PC-9 (cell line): ENCODE data around the gene UPF3A. TPM values are rescaled to one million over a fixed set of nuclear protein-coding genes. Genes with fewer than 3 reads are reported as not detected.

ENCODE experiments used
- BruUV-seq: library from RNA; stranded (reverse); fragments of 400-500 nt; replicated peaks from 2 replicates; lab custom pipeline; 2021; lab: Mats Ljungman, UMichigan
- CTCF ChIA-PET: fragments of 300-600 bp; sonication (Branson Sonifier 250); formaldehyde crosslinking; loops from one replicate; lab custom pipeline; 2022; ENCODE audit warnings: antibody characterized with exemption; lab: Charles Lee
- POLR2A ChIA-PET: fragments of 300-600 bp; sonication (Branson Sonifier 250); formaldehyde crosslinking; loops from one replicate; lab custom pipeline; 2022; ENCODE audit warnings: antibody characterized with exemption; ENCODE audit not compliant: unreplicated experiment; lab: Charles Lee
- DNase-seq, 2 experiments: peaks; one replicate each; pipeline versions ENCODE4 v3.0.0 to v3.0.0-alpha.2; 2015 to 2022; ENCODE audit warnings: mixed read lengths in 1 of 2
- H2AFZ ChIP-seq: fragments of 200-600 bp; sonication (generic); 2 replicates; pipeline ENCODE4 v1.8.1; 2017; ENCODE audit warnings: antibody characterized with exemption
- H3F3A ChIP-seq: fragments of 200-600 bp; sonication (generic); 2 replicates; pipeline ENCODE4 v1.8.1; 2017; ENCODE audit warnings: antibody characterized with exemption, mild to moderate bottlenecking, low read depth; ENCODE audit not compliant: insufficient read depth
- H3K27ac ChIP-seq: fragments of 200-600 bp; sonication (generic); 2 replicates; pipeline ENCODE4 v1.6.1; 2016; ENCODE audit warnings: mixed run types
- H3K27me3 ChIP-seq: fragments of 200-600 bp; sonication (generic); 2 replicates; pipeline ENCODE4 v1.6.1; 2016; ENCODE audit warnings: low read depth, mixed run types; ENCODE audit not compliant: insufficient read depth
- H3K36me3 ChIP-seq: fragments of 200-600 bp; sonication (generic); 2 replicates; pipeline ENCODE4 v1.6.1; 2016; ENCODE audit warnings: low read depth, mixed run types
- H3K4me1 ChIP-seq: fragments of 200-600 bp; sonication (generic); replicated peaks from 2 replicates; pipeline ENCODE4 v1.6.1; 2016; ENCODE audit warnings: mixed run types; ENCODE audit not compliant: insufficient read depth
- H3K4me2 ChIP-seq: fragments of 200-600 bp; sonication (generic); 2 replicates; pipeline ENCODE4 v1.6.1; 2017; ENCODE audit warnings: mixed run types
- H3K4me3 ChIP-seq: fragments of 200-600 bp; sonication (generic); 2 replicates; pipeline ENCODE4 v1.6.1; 2016; ENCODE audit warnings: mixed run types
- H3K79me2 ChIP-seq: fragments of 200-600 bp; sonication (generic); 2 replicates; pipeline ENCODE4 v1.6.1; 2017; ENCODE audit warnings: low read depth, mixed run types
- H3K9me2 ChIP-seq: fragments of 200-600 bp; sonication (generic); 2 replicates; pipeline ENCODE4 v1.8.1; 2017; ENCODE audit warnings: mild to moderate bottlenecking; ENCODE audit not compliant: insufficient read depth
- H3K9me3 ChIP-seq: fragments of 200-600 bp; sonication (generic); 2 replicates; pipeline ENCODE4 v1.8.1; 2016; ENCODE audit warnings: low read depth; ENCODE audit not compliant: insufficient read depth
- H4K20me1 ChIP-seq: fragments of 200-600 bp; sonication (generic); 2 replicates; pipeline ENCODE4 v1.8.1; 2017; ENCODE audit not compliant: insufficient read depth
- CTCF ChIP-seq: fragments of 200-600 bp; sonication (generic); conservative IDR thresholded peaks from 2 replicates; pipeline ENCODE4 v1.6.1; 2017; ENCODE audit warnings: mixed run types, antibody characterized with exemption, mild to moderate bottlenecking, moderate library complexity
- EZH2 ChIP-seq: fragments of 200-600 bp; sonication (generic); IDR thresholded peaks from 2 replicates; pipeline ENCODE4 v1.8.0; 2017; ENCODE audit warnings: antibody characterized with exemption, low read depth
- intact Hi-C: fragments of 100-400 bp; cut with micrococcal nuclease; formaldehyde crosslinking; loops from one replicate; pipeline ENCODE4 v1.10.0; 2022; ENCODE audit not compliant: unreplicated experiment
- total RNA-seq: library from RNA; stranded (reverse); gene quantifications from 2 replicates; pipeline ENCODE4 v1.2.3, GENCODE V29; 2021

The UPF3A gene
- total RNA-seq, 1 experiment from 2014 or later: 54.1 TPM

- BruUV-seq: no TSS peak
- ChIA-PET CTCF (interaction anchor here (0.6 kb wide), 1 partner anchor 89 kb away, joined by 3 read pairs; no protein-coding TSS in a partner anchor), POLR2A (interaction anchor here (0.6 kb wide), 1 partner anchor 41 kb away, joined by 3 read pairs; no protein-coding TSS in a partner anchor)
- H4K20me1 ChIP-seq: no peaks in the 10 kb centered on the region; the same call in 1 of the 2 replicates
- H3K4me1 ChIP-seq: no peaks in the 10 kb centered on the region
- intact Hi-C loops: no loop called here
- no peaks in the 10 kb centered on the region for H3K9me2 ChIP-seq
- peaks cover 17% of the 10 kb centered on the region; the same call in 1 of the 2 replicates for H3K36me3 ChIP-seq
- H3K4me3 ChIP-seq: no peak overlapping the region
- H3K4me2 ChIP-seq: no peak overlapping the region
- no peaks in the 10 kb centered on the region; the same call in 1 of the 2 replicates for H3F3A ChIP-seq
- 0 out of 2 replicates have a peak, but pooled peaks cover 4% of the 10 kb centered on the region for H3K79me2 ChIP-seq
- H3K9me3 ChIP-seq: no peaks in the 10 kb centered on the region
- no peak overlapping the region for H3K27ac ChIP-seq
- H3K27me3 ChIP-seq: no peaks in the 10 kb centered on the region
- TF ChIP-seq CTCF (no peak), EZH2 (no peak)
- no peak for DNase-seq
- H2AFZ ChIP-seq: no peak overlapping the region
Observed at GRCh38 chr13:114325729-114326128, 44.3 kb downstream of the UPF3A start.

- H3K4me2 ChIP-seq: no peak overlapping the region
- POLR2A ChIA-PET: no interaction called here
Observed at GRCh38 chr13:114328034-114328433, 46.6 kb downstream of the UPF3A start.

GRCh38 chr13:114328595-114328994 is 47.2 kb downstream of the UPF3A start:
- BruUV-seq: no TSS peak
- TF ChIP-seq CTCF (no peak), EZH2 (no peak)
- H3F3A ChIP-seq: no peaks in the 10 kb centered on the region; the same call in 1 of the 2 replicates
- no peak for DNase-seq
- no peak overlapping the region for H2AFZ ChIP-seq
- H3K27ac ChIP-seq: no peak overlapping the region
- H3K4me1 ChIP-seq: no peaks in the 10 kb centered on the region
- no peaks in the 10 kb centered on the region for H3K27me3 ChIP-seq
- no peaks in the 10 kb centered on the region for H3K9me3 ChIP-seq
- POLR2A ChIA-PET: no interaction called here
- no peaks in the 10 kb centered on the region for H3K79me2 ChIP-seq
- H3K36me3 ChIP-seq: 0 out of 2 replicates have a peak, but pooled peaks cover 5% of the 10 kb centered on the region
- H3K9me2 ChIP-seq: no peaks in the 10 kb centered on the region
- no peak overlapping the region for H3K4me3 ChIP-seq
- H4K20me1 ChIP-seq: no peaks in the 10 kb centered on the region
- CTCF ChIA-PET: no interaction called here
- no peak overlapping the region for H3K4me2 ChIP-seq
- intact Hi-C loops: no loop called here

More at GRCh38 chr13:114328034-114328433, 46.6 kb downstream of the UPF3A start:
- Histone ChIP-seq H3K36me3 (0 out of 2 replicates have a peak, but pooled peaks cover 11% of the 10 kb centered on the region), H3F3A (no peaks in the 10 kb centered on the region; the same call in 1 of the 2 replicates), H3K4me3 (no peak overlapping the region), H3K4me1 (no peaks in the 10 kb centered on the region), H3K9me3 (no peaks in the 10 kb centered on the region), H2AFZ (no peak overlapping the region), H4K20me1 (no peaks in the 10 kb centered on the region), H3K27me3 (no peaks in the 10 kb centered on the region), H3K79me2 (no peaks in the 10 kb centered on the region), H3K27ac (no peak overlapping the region), H3K9me2 (no peaks in the 10 kb centered on the region)
- CTCF ChIA-PET: no interaction called here
- intact Hi-C loops: no loop called here
- no peak for DNase-seq
- BruUV-seq: no TSS peak
- TF ChIP-seq EZH2 (no peak), CTCF (no peak)
